DMS79 (cell line): ENCODE results near the gene PDE9A.

Experiments used
- DNase-seq: peaks from one replicate; lab custom pipeline; 2025; lab: John Stamatoyannopoulos, UW

Gene PDE9A

GRCh38 chr21:42644223-42645208 lies 8.9 kb upstream of the PDE9A start:
- no peak for DNase-seq

- DNase-seq, result no peak
Measured at GRCh38 chr21:42645211-42646075, 8.0 kb upstream of the PDE9A start.

- DNase-seq, result no peak
Measured at GRCh38 chr21:42646076-42646825, 7.2 kb upstream of the PDE9A start.

GRCh38 chr21:42646836-42647235 lies 6.6 kb upstream of the PDE9A start:
- no peak for DNase-seq

- DNase-seq, result no peak
Measured at GRCh38 chr21:42648606-42649005, 4.8 kb upstream of the PDE9A start.

GRCh38 chr21:42649122-42650032 lies 4.0 kb upstream of the PDE9A start:
- no peak for DNase-seq

GRCh38 chr21:42650033-42650370 lies 3.4 kb upstream of the PDE9A start:
- DNase-seq, result no peak

GRCh38 chr21:42650441-42651421 lies 2.7 kb upstream of the PDE9A start:
- no peak for DNase-seq

GRCh38 chr21:42651515-42652401 lies 1.7 kb upstream of the PDE9A start:
- DNase-seq, result no peak

- no peak for DNase-seq
Measured at GRCh38 chr21:42652527-42653230, 742 bp upstream of the PDE9A start.

- peak; percentile 74 for DNase-seq
Measured at GRCh38 chr21:42654179-42654912, 925 bp downstream of the PDE9A start.

- DNase-seq, result no peak
Measured at GRCh38 chr21:42654913-42655795, 1.7 kb downstream of the PDE9A start.

GRCh38 chr21:42655796-42656770 lies 2.7 kb downstream of the PDE9A start:
- DNase-seq, result peak; percentile 21

GRCh38 chr21:42656872-42657271 lies 3.5 kb downstream of the PDE9A start:
- no peak for DNase-seq

- DNase-seq, result no peak
Measured at GRCh38 chr21:42657676-42658319, 4.4 kb downstream of the PDE9A start.
